Jurkat, Clone E6-1 (cell line): Measurements from ENCODE around the gene PAX9.
A peak's percentile ranks its signal among the peaks of the same experiment; 100 is the strongest.

ENCODE experiments used
- DNase-seq: peaks from one replicate; pipeline ENCODE4 v3.0.0-alpha.2; 2011; ENCODE audit warnings: low read depth, low spot score
- H3K4me3 ChIP-seq: 2 replicates; pipeline ENCODE4 v1.5.1; 2011; ENCODE audit warnings: mild to moderate bottlenecking, low read length, control low read depth, moderate library complexity

PAX9 gene

DNA sequence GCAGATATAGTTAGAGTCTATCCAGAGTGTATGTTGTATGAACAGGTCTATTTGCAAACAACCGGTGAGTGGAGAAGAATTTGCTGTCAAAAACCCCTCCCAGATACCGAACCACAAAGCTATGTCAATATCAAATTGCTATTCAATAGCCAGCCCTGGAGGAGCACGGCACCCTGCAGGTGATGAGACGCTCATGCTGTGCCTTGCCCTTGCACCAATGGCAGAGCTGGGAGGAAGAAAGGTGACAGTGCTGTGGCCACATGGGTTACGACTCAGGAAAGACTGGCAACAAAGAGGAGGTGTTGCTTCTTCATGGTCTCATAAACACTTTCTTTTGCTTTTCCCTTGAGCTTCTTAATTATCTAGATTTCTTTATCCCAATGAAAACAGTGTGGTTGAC, 55.7 kb downstream of the PAX9 start:
- DNase-seq = no peak
- H3K4me3 ChIP-seq = no peak overlapping the region

- DNase-seq = no peak
- H3K4me3 ChIP-seq = no peak overlapping the region
Observed at GRCh38 chr14:36718216-36718615, 56.6 kb downstream of the PAX9 start.

DNA sequence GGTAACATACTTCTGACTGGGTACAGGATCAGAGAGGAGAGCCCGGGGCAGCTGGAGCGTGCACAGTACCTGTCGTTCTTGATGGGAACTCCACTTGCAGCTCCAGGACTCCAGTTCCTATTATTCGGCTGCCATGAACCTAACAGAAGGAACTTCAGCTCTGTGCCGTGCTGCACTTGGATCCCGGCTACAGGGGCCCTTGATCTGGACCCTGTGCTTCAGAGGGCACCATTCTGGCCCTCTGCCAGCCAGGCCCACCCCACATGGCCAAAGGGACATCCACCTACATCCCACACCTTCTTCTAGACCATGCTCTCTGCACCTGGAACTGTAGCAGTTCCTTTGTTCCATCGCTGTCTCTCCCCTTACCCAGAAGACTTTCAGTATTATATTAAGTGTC, 58.2 kb downstream of the PAX9 start:
- no peak for DNase-seq
- no peak overlapping the region for H3K4me3 ChIP-seq

DNA sequence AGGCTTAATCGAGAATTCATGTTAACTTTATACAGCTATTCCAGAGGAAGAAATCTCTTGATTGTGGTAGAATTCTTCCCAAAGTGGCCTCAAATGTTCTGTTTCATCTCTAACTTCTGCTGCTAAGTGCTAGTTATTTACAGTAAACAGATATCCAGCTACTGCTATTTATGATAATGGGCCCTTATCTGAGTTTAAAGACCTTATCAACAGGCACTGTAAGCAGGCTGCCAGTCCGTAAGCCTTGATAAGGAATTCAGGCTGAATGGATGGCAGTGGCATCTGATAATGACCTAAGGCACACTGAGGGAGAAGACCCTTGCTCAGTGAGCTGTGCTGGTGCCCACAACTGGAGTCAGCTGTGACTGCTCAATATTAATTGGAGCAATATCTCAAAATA, 59.0 kb downstream of the PAX9 start:
- DNase-seq = no peak
- no peak overlapping the region for H3K4me3 ChIP-seq

GRCh38 chr14:36721877-36722276, 60.2 kb downstream of the PAX9 start:
- no peak overlapping the region for H3K4me3 ChIP-seq
- DNase-seq = no peak

DNA sequence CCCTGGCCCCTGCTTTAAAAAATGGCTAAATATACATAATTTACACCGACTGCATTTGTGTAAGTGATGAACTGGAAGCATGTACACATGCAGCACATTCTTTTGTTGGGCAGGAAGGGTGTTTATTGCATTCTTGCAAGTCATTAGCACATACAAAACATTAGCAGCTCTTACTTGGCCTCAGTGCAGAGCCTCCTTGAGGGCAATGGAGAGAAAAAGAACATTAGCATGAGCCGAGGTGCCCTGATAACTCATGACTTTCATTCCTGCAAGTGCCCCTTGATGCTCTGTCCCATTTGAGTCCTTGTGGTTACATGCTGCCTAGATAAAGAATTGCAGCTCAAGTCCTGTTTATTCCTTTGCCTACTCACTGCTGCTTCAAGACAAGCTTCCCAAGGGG, 61.9 kb downstream of the PAX9 start:
- H3K4me3 ChIP-seq = no peak overlapping the region
- DNase-seq = peak; percentile 35

DNA sequence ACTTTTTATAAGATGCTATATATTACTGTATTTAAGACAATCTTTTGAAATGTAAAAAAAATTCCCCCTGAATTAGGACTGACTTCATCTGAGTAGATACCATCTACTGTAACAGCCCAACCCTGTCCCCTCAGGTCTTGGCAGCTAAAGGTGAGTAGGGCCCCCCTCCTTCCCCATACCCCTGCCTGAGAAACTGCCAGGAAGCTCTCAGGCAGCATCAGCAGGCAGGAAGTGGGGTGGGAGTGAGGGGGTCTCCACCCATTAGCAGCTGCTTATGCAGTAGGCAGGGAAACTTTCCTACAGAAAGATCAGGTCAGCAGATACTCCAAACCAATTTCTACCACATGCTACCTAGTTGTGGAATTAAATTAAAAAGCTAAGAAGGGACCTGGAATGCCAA, 62.5 kb downstream of the PAX9 start:
- no peak overlapping the region for H3K4me3 ChIP-seq
- DNase-seq = peak; percentile 75

DNA sequence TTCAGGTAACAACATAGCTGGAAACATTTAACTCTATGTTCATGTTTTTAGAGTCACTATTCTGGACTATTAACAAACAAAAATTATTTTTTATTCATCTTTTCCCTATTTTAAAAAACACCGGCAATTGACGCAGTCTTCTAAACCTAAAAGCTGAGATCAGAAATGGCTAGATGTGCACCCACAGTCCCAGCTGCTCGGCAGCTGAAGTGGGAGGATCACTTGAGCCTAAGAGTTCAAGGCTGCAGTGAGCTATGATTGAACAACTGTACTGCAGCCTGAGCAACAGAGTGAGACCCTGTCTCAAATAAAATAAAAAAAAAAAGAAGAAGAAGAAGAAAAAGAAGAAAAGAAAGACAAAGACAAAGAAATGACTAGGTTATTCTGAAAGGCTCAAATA, 64.5 kb downstream of the PAX9 start:
- peak overlapping the region; percentile 21 for H3K4me3 ChIP-seq
- peak; percentile 71 for DNase-seq
